PC-9 (cell line): Measurements from ENCODE around the gene PNLIP. TPM values are rescaled to one million over a fixed set of nuclear protein-coding genes. Genes with fewer than 3 reads are reported as not detected.

Experiments
- Bru-seq: library from RNA; stranded (reverse); fragments of 400-500 nt; gene quantifications from one replicate; lab custom pipeline; 2021; lab: Mats Ljungman, UMichigan
- BruChase-seq, 2 experiments: library from RNA; stranded (reverse); fragments of 400-500 nt; gene quantifications; one replicate each; lab custom pipeline; 2021; lab: Mats Ljungman, UMichigan
- BruUV-seq: library from RNA; stranded (reverse); fragments of 400-500 nt; replicated peaks from 2 replicates; lab custom pipeline; 2021; lab: Mats Ljungman, UMichigan
- CTCF ChIA-PET: fragments of 300-600 bp; sonication (Branson Sonifier 250); formaldehyde crosslinking; loops from one replicate; lab custom pipeline; 2022; ENCODE audit warnings: antibody characterized with exemption; lab: Charles Lee
- POLR2A ChIA-PET: fragments of 300-600 bp; sonication (Branson Sonifier 250); formaldehyde crosslinking; loops from one replicate; lab custom pipeline; 2022; ENCODE audit warnings: antibody characterized with exemption; ENCODE audit not compliant: unreplicated experiment; lab: Charles Lee
- DNase-seq, 2 experiments: peaks; one replicate each; pipeline versions ENCODE4 v3.0.0 to v3.0.0-alpha.2; 2015 to 2022; ENCODE audit warnings: mixed read lengths in 1 of 2
- H2AFZ ChIP-seq: fragments of 200-600 bp; sonication (generic); 2 replicates; pipeline ENCODE4 v1.8.1; 2017; ENCODE audit warnings: antibody characterized with exemption
- H3F3A ChIP-seq: fragments of 200-600 bp; sonication (generic); 2 replicates; pipeline ENCODE4 v1.8.1; 2017; ENCODE audit warnings: antibody characterized with exemption, mild to moderate bottlenecking, low read depth; ENCODE audit not compliant: insufficient read depth
- H3K27ac ChIP-seq: fragments of 200-600 bp; sonication (generic); 2 replicates; pipeline ENCODE4 v1.6.1; 2016; ENCODE audit warnings: mixed run types
- H3K27me3 ChIP-seq: fragments of 200-600 bp; sonication (generic); 2 replicates; pipeline ENCODE4 v1.6.1; 2016; ENCODE audit warnings: low read depth, mixed run types; ENCODE audit not compliant: insufficient read depth
- H3K36me3 ChIP-seq: fragments of 200-600 bp; sonication (generic); 2 replicates; pipeline ENCODE4 v1.6.1; 2016; ENCODE audit warnings: low read depth, mixed run types
- H3K4me1 ChIP-seq: fragments of 200-600 bp; sonication (generic); replicated peaks from 2 replicates; pipeline ENCODE4 v1.6.1; 2016; ENCODE audit warnings: mixed run types; ENCODE audit not compliant: insufficient read depth
- H3K4me2 ChIP-seq: fragments of 200-600 bp; sonication (generic); 2 replicates; pipeline ENCODE4 v1.6.1; 2017; ENCODE audit warnings: mixed run types
- H3K4me3 ChIP-seq: fragments of 200-600 bp; sonication (generic); 2 replicates; pipeline ENCODE4 v1.6.1; 2016; ENCODE audit warnings: mixed run types
- H3K79me2 ChIP-seq: fragments of 200-600 bp; sonication (generic); 2 replicates; pipeline ENCODE4 v1.6.1; 2017; ENCODE audit warnings: low read depth, mixed run types
- H3K9me2 ChIP-seq: fragments of 200-600 bp; sonication (generic); 2 replicates; pipeline ENCODE4 v1.8.1; 2017; ENCODE audit warnings: mild to moderate bottlenecking; ENCODE audit not compliant: insufficient read depth
- H3K9me3 ChIP-seq: fragments of 200-600 bp; sonication (generic); 2 replicates; pipeline ENCODE4 v1.8.1; 2016; ENCODE audit warnings: low read depth; ENCODE audit not compliant: insufficient read depth
- H4K20me1 ChIP-seq: fragments of 200-600 bp; sonication (generic); 2 replicates; pipeline ENCODE4 v1.8.1; 2017; ENCODE audit not compliant: insufficient read depth
- CTCF ChIP-seq: fragments of 200-600 bp; sonication (generic); conservative IDR thresholded peaks from 2 replicates; pipeline ENCODE4 v1.6.1; 2017; ENCODE audit warnings: mixed run types, antibody characterized with exemption, mild to moderate bottlenecking, moderate library complexity
- EZH2 ChIP-seq: fragments of 200-600 bp; sonication (generic); IDR thresholded peaks from 2 replicates; pipeline ENCODE4 v1.8.0; 2017; ENCODE audit warnings: antibody characterized with exemption, low read depth
- intact Hi-C: fragments of 100-400 bp; cut with micrococcal nuclease; formaldehyde crosslinking; loops from one replicate; pipeline ENCODE4 v1.10.0; 2022; ENCODE audit not compliant: unreplicated experiment
- long read RNA-seq: library from polyadenylated mRNA; stranded (forward); transcript quantifications from one replicate; pipeline ENCODE4 v2.0.0, GENCODE V29; 2022
- total RNA-seq: library from RNA; stranded (reverse); gene quantifications from 2 replicates; pipeline ENCODE4 v1.2.3, GENCODE V29; 2021

Gene PNLIP
- not detected in 2 replicates for total RNA-seq
- not detected for Bru-seq, nascent RNA
- BruChase-seq, experiment 1, labeled RNA remaining after a 2-hour chase: not detected
- not detected for BruChase-seq, experiment 2, labeled RNA remaining after a 6-hour chase
- long read RNA-seq: 0 reads

GRCh38 chr10:116545756-116546155 is at the start of gene PNLIP:
Gene PNLIP (plus strand): TSS chr10:116545931. CDS start chr10:116546093, 162 bp downstream.
- H3K4me2 ChIP-seq: no peak within 1 kb of the TSS
- H3K79me2 ChIP-seq: no peaks in the 10 kb centered on the region
- BruUV-seq: no TSS peak
- no peaks in the 10 kb centered on the region for H3K36me3 ChIP-seq
- H3F3A ChIP-seq: no peaks in the 10 kb centered on the region
- DNase-seq: no peak
- no peaks in the 10 kb centered on the region for H3K9me2 ChIP-seq
- peaks cover 79% of the 10 kb centered on the region for H3K27me3 ChIP-seq
- no peak within 1 kb of the TSS for H2AFZ ChIP-seq
- H3K4me1 ChIP-seq: no peaks in the 10 kb centered on the region
- no peaks in the 10 kb centered on the region for H3K9me3 ChIP-seq
- ChIA-PET POLR2A (no interaction called here), CTCF (no interaction called here)
- H3K27ac ChIP-seq: no peak within 1 kb of the TSS
- no peak within 1 kb of the TSS for H3K4me3 ChIP-seq
- TF ChIP-seq EZH2 (no peak), CTCF (no peak)
- H4K20me1 ChIP-seq: no peaks in the 10 kb centered on the region
- intact Hi-C loops: no loop called here

- H3K9me2 ChIP-seq: no peaks in the 10 kb centered on the region
- H3K27me3 ChIP-seq: no peaks in the 10 kb centered on the region
- no peaks in the 10 kb centered on the region for H3F3A ChIP-seq
- DNase-seq: no peak
- H4K20me1 ChIP-seq: no peaks in the 10 kb centered on the region
- TF ChIP-seq EZH2: no peak
- TF ChIP-seq CTCF: no peak
- no peak overlapping the region for H3K27ac ChIP-seq
- no peaks in the 10 kb centered on the region for H3K9me3 ChIP-seq
- no peaks in the 10 kb centered on the region for H3K79me2 ChIP-seq
- H2AFZ ChIP-seq: no peak overlapping the region
- no TSS peak for BruUV-seq
- H3K4me1 ChIP-seq: no peaks in the 10 kb centered on the region
- intact Hi-C loops: no loop called here
- H3K36me3 ChIP-seq: no peaks in the 10 kb centered on the region
- H3K4me2 ChIP-seq: no peak overlapping the region
- POLR2A ChIA-PET: no interaction called here
- H3K4me3 ChIP-seq: no peak overlapping the region
- CTCF ChIA-PET: no interaction called here
These were observed 40.9 kb upstream of the PNLIP start for GRCh38 chr10:116504786-116505185.

- CTCF ChIA-PET: no interaction called here
These were observed 35.2 kb upstream of the PNLIP start for GRCh38 chr10:116510565-116510964.

More at GRCh38 chr10:116510565-116510964, 35.2 kb upstream of the PNLIP start:
- no peaks in the 10 kb centered on the region for H3K4me1 ChIP-seq
- no peaks in the 10 kb centered on the region for H3K9me3 ChIP-seq
- H3K79me2 ChIP-seq: no peaks in the 10 kb centered on the region
- no peaks in the 10 kb centered on the region for H3K9me2 ChIP-seq
- no peaks in the 10 kb centered on the region for H3K36me3 ChIP-seq
- H3K4me2 ChIP-seq: no peak overlapping the region
- no TSS peak for BruUV-seq
- no peak overlapping the region for H3K27ac ChIP-seq
- H4K20me1 ChIP-seq: no peaks in the 10 kb centered on the region
- DNase-seq: no peak
- H3K27me3 ChIP-seq: no peaks in the 10 kb centered on the region
- TF ChIP-seq CTCF: no peak
- no peak for TF ChIP-seq EZH2
- intact Hi-C loops: no loop called here
- H3F3A ChIP-seq: no peaks in the 10 kb centered on the region
- H2AFZ ChIP-seq: no peak overlapping the region
- no peak overlapping the region for H3K4me3 ChIP-seq
- POLR2A ChIA-PET: no interaction called here
